K562 (cell line): ENCODE measurements around the gene LSM8. TPM values are rescaled to one million over a fixed set of nuclear protein-coding genes. Genes with fewer than 3 reads are reported as not detected.

Experiments used
- DIDO1 ChIP-seq: fragments of 450-650 bp; IDR thresholded peaks from 2 replicates; pipeline ENCODE4 v1.6.1; 2016; ENCODE audit warnings: low read depth, missing biosample characterization, missing genetic modification characterization
- ERF ChIP-seq: fragments of 450-650 bp; formaldehyde crosslinking; IDR thresholded peaks from 2 replicates; pipeline ENCODE4 v1.4.0; 2020; ENCODE audit warnings: mild to moderate bottlenecking, mixed read lengths
- FOXA1 ChIP-seq: fragments of 450-650 bp; IDR thresholded peaks from 2 replicates; pipeline ENCODE4 v1.6.1; 2016; ENCODE audit warnings: mild to moderate bottlenecking, borderline replicate concordance
- HMG20A ChIP-seq: fragments of 450-650 bp; formaldehyde crosslinking; conservative IDR thresholded peaks from 2 replicates; pipeline ENCODE4 v1.4.0; 2020; ENCODE audit warnings: mild to moderate bottlenecking, mixed read lengths
- MAFF ChIP-seq: IDR thresholded peaks from 2 replicates; pipeline ENCODE4 v1.6.1; 2012; ENCODE audit warnings: low read length, improper control_type of control experiment
- NFE2 ChIP-seq: IDR thresholded peaks from 2 replicates; pipeline ENCODE4 v1.6.1; 2014; ENCODE audit warnings: antibody characterized with exemption, low read depth
- NR4A1 ChIP-seq, 2 experiments: fragments of 250-450 bp in 1 of 2; fragments of 450-650 bp in 1 of 2; sonication (Bioruptor Pico) in 1 of 2; IDR thresholded peaks; 2 replicates each; pipeline versions ENCODE4 v1.4.0 to v1.6.1; 2016 to 2020; ENCODE audit warnings: mild to moderate bottlenecking in 2 of 2, missing compliant biosample characterization in 1 of 2, missing genetic modification characterization in 1 of 2, moderate library complexity in 1 of 2
- ZBTB7A ChIP-seq: IDR thresholded peaks from 2 replicates; pipeline ENCODE4 v1.6.1; 2011; ENCODE audit warnings: low read depth, mild to moderate bottlenecking, low read length, moderate library complexity, borderline replicate concordance; ENCODE audit not compliant: control insufficient read depth
- ZC3H4 ChIP-seq: sonication (generic); formaldehyde crosslinking; IDR thresholded peaks from 2 replicates; pipeline ENCODE4 v1.9.0; 2021; ENCODE audit warnings: missing genetic modification reagents, borderline replicate concordance
- ZNF239 ChIP-seq: fragments of 250-450 bp; sonication (Bioruptor Pico); IDR thresholded peaks from 2 replicates; pipeline ENCODE4 v1.4.0; 2020; ENCODE audit warnings: mild to moderate bottlenecking
- polyA plus RNA-seq, 8 experiments: library from polyadenylated mRNA; depleted of rRNA in 4 of 8; stranded (reverse) in 5 of 8; unstranded in 3 of 8; fragments of >200 nt; fragmentation: Nextera tagmentation in 2 of 8; fragmentation: Illumina TruSeq in 1 of 8; extraction: Ambion mirVana in 2 of 8; extraction: Trizol in 1 of 8; gene quantifications; 2 replicates each; pipeline versions ENCODE4 v1.2.1 to v1.2.3, GENCODE V29; 2011 to 2014; ENCODE audit warnings: inconsistent platforms in 1 of 8, missing spikeins in 1 of 8
- total RNA-seq, 7 experiments: library from RNA; depleted of rRNA in 6 of 7; stranded (reverse); fragments of >200 nt in 6 of 7; fragmentation: Illumina TruSeq in 2 of 7; extraction: Trizol in 2 of 7; gene quantifications; 2 replicates each; pipeline versions ENCODE4 v1.2.1 to v1.2.3, GENCODE V29; 2011 to 2021; ENCODE audit warnings: low replicate concordance in 1 of 7
- TF ChIP-seq, protein P1 (sequence below), 2 experiments: fragments of 450-650 bp; formaldehyde crosslinking in 1 of 2; IDR thresholded peaks; 2 replicates each; pipeline versions ENCODE4 v1.4.0 to v1.6.1; 2014 to 2020; ENCODE audit warnings: mild to moderate bottlenecking in 2 of 2, borderline replicate concordance in 1 of 2, low read depth in 1 of 2
- TF ChIP-seq, protein P2 (sequence below), 2 experiments: fragments of 450-650 bp; IDR thresholded peaks; 2 replicates each; pipeline ENCODE4 v1.6.1; 2016; ENCODE audit warnings: mild to moderate bottlenecking in 2 of 2, borderline replicate concordance in 1 of 2, low read depth in 1 of 2, moderate library complexity in 1 of 2

Gene LSM8
- total and polyA plus RNA-seq, 9 of the 15 experiments (the other 6 are each of a cell fraction or from before 2014, with no cell fraction given), result 81.5 to 340 (median 180) TPM

DNA sequence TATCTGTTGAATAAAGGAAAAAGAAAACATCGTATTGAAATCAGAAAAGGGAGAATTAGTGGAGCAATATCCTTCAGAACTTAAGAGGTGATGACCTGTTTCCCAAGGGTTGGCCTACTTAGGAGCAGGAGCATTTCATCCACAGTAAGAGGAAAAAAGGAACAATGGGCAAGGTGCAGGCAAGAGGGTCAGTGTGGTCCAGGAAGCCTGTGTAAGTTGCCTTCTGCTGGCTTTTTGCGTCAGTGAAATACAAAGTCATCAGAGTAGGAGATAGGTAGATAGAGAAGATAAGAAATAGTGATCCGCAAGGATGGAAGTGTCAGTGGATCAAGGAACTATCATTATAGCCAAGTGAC, 35.2 kb downstream of the LSM8 start (continued):
- TF ChIP-seq NFE2 (no peak), NR4A1 (CRISPR knock-in tag; IDR thresholded peaks at IDR 0.05) (no peak), NR4A1 (tag; IDR thresholded peaks at IDR 0.05) (no peak), HMG20A (no peak), ZC3H4 (no peak), FOXA1 (no peak), ZNF239 (CRISPR knock-in tag) (peak; percentile 35; the same call in 1 of the 2 replicates), ZBTB7A (no peak), MAFF (no peak), ERF (CRISPR knock-in tag) (no peak), DIDO1 (tag) (no peak)
- TF ChIP-seq, protein P1, sequence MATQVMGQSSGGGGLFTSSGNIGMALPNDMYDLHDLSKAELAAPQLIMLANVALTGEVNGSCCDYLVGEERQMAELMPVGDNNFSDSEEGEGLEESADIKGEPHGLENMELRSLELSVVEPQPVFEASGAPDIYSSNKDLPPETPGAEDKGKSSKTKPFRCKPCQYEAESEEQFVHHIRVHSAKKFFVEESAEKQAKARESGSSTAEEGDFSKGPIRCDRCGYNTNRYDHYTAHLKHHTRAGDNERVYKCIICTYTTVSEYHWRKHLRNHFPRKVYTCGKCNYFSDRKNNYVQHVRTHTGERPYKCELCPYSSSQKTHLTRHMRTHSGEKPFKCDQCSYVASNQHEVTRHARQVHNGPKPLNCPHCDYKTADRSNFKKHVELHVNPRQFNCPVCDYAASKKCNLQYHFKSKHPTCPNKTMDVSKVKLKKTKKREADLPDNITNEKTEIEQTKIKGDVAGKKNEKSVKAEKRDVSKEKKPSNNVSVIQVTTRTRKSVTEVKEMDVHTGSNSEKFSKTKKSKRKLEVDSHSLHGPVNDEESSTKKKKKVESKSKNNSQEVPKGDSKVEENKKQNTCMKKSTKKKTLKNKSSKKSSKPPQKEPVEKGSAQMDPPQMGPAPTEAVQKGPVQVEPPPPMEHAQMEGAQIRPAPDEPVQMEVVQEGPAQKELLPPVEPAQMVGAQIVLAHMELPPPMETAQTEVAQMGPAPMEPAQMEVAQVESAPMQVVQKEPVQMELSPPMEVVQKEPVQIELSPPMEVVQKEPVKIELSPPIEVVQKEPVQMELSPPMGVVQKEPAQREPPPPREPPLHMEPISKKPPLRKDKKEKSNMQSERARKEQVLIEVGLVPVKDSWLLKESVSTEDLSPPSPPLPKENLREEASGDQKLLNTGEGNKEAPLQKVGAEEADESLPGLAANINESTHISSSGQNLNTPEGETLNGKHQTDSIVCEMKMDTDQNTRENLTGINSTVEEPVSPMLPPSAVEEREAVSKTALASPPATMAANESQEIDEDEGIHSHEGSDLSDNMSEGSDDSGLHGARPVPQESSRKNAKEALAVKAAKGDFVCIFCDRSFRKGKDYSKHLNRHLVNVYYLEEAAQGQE (IDR thresholded peaks at IDR 0.05; ENCODE audit: borderline replicate concordance), result no peak
- TF ChIP-seq, protein P1 (CRISPR knock-in tag; IDR thresholded peaks at IDR 0.05; ENCODE audit: low read depth), result 0 out of 2 replicates have a peak, but pooled peaks have one; percentile 38
- TF ChIP-seq, protein P2, sequence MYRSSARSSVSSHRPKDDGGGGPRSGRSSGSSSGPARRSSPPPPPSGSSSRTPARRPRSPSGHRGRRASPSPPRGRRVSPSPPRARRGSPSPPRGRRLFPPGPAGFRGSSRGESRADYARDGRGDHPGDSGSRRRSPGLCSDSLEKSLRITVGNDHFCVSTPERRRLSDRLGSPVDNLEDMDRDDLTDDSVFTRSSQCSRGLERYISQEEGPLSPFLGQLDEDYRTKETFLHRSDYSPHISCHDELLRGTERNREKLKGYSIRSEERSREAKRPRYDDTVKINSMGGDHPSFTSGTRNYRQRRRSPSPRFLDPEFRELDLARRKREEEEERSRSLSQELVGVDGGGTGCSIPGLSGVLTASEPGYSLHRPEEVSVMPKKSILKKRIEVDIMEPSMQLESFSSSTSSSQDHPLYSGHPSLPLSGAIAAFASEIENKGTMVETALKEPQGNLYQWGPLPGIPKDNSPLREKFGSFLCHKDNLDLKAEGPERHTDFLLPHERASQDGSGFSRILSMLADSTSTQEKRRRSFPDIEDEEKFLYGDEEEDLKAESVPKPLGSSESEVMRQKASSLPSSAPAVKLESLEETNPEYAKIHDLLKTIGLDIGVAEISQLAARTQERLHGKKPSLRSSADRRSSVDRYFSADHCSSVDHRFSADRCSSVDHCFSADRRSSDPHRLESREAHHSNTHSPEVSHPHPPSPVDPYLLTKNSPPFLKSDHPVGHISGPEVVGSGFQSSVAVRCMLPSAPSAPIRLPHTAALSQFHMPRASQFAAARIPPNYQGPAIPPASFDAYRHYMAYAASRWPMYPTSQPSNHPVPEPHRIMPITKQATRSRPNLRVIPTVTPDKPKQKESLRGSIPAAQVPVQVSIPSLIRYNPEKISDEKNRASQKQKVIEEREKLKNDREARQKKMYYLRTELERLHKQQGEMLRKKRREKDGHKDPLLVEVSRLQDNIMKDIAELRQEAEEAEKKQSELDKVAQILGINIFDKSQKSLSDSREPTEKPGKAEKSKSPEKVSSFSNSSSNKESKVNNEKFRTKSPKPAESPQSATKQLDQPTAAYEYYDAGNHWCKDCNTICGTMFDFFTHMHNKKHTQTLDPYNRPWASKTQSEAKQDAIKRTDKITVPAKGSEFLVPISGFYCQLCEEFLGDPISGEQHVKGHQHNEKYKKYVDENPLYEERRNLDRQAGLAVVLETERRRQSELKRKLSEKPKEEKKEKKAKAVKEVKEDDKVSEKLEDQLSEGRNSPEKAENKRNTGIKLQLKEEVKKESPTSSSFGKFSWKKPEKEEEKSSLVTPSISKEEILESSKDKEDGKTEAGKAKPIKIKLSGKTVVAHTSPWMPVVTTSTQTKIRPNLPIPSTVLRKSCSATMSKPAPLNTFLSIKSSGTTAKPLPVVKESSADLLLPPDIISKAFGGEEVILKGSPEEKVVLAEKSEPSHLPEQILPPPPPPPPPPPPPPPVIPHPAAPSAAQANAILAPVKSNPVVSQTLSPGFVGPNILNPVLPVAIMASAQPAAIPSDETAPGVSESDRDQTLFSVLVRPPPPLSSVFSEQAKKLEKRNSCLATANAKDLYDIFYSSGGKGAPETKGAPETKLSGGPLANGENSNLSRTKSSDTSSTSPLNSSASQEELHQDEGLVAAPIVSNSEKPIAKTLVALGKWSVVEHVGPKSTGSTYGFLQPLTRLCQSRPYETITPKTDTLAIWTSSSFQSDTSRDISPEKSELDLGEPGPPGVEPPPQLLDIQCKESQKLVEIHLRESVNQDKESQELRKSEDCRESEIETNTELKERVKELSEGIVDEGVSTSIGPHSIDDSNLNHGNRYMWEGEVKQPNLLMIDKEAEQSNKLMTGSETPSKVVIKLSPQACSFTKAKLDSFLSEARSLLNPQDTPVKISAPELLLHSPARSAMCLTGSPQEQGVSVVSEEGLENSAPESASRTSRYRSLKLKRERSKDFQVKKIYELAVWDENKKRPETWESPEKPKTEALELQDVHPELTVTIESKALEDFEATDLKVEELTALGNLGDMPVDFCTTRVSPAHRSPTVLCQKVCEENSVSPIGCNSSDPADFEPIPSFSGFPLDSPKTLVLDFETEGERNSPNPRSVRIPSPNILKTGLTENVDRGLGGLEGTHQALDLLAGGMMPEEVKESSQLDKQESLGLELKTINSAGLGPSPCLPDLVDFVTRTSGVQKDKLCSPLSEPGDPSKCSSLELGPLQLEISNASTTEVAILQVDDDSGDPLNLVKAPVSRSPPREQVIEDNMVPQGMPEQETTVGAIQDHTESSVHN (IDR thresholded peaks at IDR 0.05; ENCODE audit: borderline replicate concordance in 1 of 2, low read depth in 1 of 2), result no peak
